K562 (cell line): Measurements from ENCODE around the gene C9orf50. TPM values are rescaled to one million over a fixed set of nuclear protein-coding genes. Genes with fewer than 3 reads are reported as not detected.

ENCODE experiments used
- EP400 ChIP-seq: fragments of 450-650 bp; IDR thresholded peaks from 2 replicates; pipeline ENCODE4 v1.6.1; 2017; ENCODE audit warnings: antibody characterized with exemption, mild to moderate bottlenecking, moderate library complexity
- FOXA3 ChIP-seq, 2 experiments: fragments of 450-650 bp in 1 of 2; sonication (generic) in 1 of 2; formaldehyde crosslinking; IDR thresholded peaks in 1 of 2; conservative IDR thresholded peaks in 1 of 2; 2 replicates each; pipeline versions ENCODE4 v1.4.0 to v1.8.0; 2020 to 2022; ENCODE audit warnings: mild to moderate bottlenecking in 2 of 2, missing genetic modification reagents in 1 of 2
- GATA2 ChIP-seq: sonication (generic); formaldehyde crosslinking; IDR thresholded peaks from 2 replicates; pipeline ENCODE4 v1.4.0; 2020; ENCODE audit warnings: mild to moderate bottlenecking, missing genetic modification reagents
- POLR2AphosphoS2 ChIP-seq: IDR thresholded peaks from 2 replicates; pipeline ENCODE4 v1.6.1; 2012; ENCODE audit warnings: low read length, improper control_type of control experiment
- RUNX1 ChIP-seq: sonication (generic); IDR thresholded peaks from 2 replicates; pipeline ENCODE4 v1.6.1; 2016; ENCODE audit warnings: antibody characterized with exemption, low read depth
- TAF1 ChIP-seq: IDR thresholded peaks from 2 replicates; pipeline ENCODE4 v1.6.1; 2011; ENCODE audit warnings: mild to moderate bottlenecking, low read length, moderate library complexity; ENCODE audit not compliant: insufficient read depth, control insufficient read depth, severe bottlenecking; ENCODE audit errors: extremely low read depth
- ZBTB17 ChIP-seq: fragments of 450-650 bp; formaldehyde crosslinking; IDR thresholded peaks from 2 replicates; pipeline ENCODE4 v1.4.0; 2020; ENCODE audit warnings: mild to moderate bottlenecking
- ZBTB43 ChIP-seq: sonication (generic); formaldehyde crosslinking; IDR thresholded peaks from 2 replicates; pipeline ENCODE4 v1.8.0; 2023; ENCODE audit warnings: mild to moderate bottlenecking, missing genetic modification reagents
- ZNF561 ChIP-seq: fragments of 450-650 bp; formaldehyde crosslinking; conservative IDR thresholded peaks from 2 replicates; pipeline ENCODE4 v1.4.0; 2020; ENCODE audit warnings: mild to moderate bottlenecking, moderate library complexity
- ZNF592 ChIP-seq: fragments of 450-650 bp; IDR thresholded peaks from 2 replicates; pipeline ENCODE4 v1.6.1; 2017; ENCODE audit warnings: antibody characterized with exemption, mild to moderate bottlenecking
- ZNF77 ChIP-seq: fragments of 250-450 bp; sonication (Bioruptor Pico); IDR thresholded peaks from 2 replicates; pipeline ENCODE4 v1.5.0; 2020
- polyA plus RNA-seq, 8 experiments: library from polyadenylated mRNA; depleted of rRNA in 4 of 8; stranded (reverse) in 5 of 8; unstranded in 3 of 8; fragments of >200 nt; fragmentation: Nextera tagmentation in 2 of 8; fragmentation: Illumina TruSeq in 1 of 8; extraction: Ambion mirVana in 2 of 8; extraction: Trizol in 1 of 8; gene quantifications; 2 replicates each; pipeline versions ENCODE4 v1.2.1 to v1.2.3, GENCODE V29; 2011 to 2014; ENCODE audit warnings: inconsistent platforms in 1 of 8, missing spikeins in 1 of 8
- total RNA-seq, 7 experiments: library from RNA; depleted of rRNA in 6 of 7; stranded (reverse); fragments of >200 nt in 6 of 7; fragmentation: Illumina TruSeq in 2 of 7; extraction: Trizol in 2 of 7; gene quantifications; 2 replicates each; pipeline versions ENCODE4 v1.2.1 to v1.2.3, GENCODE V29; 2011 to 2021; ENCODE audit warnings: low replicate concordance in 1 of 7
- TF ChIP-seq, protein P1 (sequence below): fragments of 450-650 bp; IDR thresholded peaks from 2 replicates; pipeline ENCODE4 v1.6.1; 2016; ENCODE audit warnings: mild to moderate bottlenecking
- TF ChIP-seq, protein P2 (sequence below): fragments of 450-650 bp; IDR thresholded peaks from 2 replicates; pipeline ENCODE4 v1.6.1; 2016; ENCODE audit warnings: borderline replicate concordance
- TF ChIP-seq, protein P3 (sequence below): fragments of 250-450 bp; sonication (Bioruptor Pico); IDR thresholded peaks from 2 replicates; pipeline ENCODE4 v1.5.0; 2022; ENCODE audit warnings: mild to moderate bottlenecking

C9orf50 gene
- total and polyA plus RNA-seq, 9 of the 15 experiments (the other 6 are each of a cell fraction or from before 2014, with no cell fraction given) = not detected

DNA sequence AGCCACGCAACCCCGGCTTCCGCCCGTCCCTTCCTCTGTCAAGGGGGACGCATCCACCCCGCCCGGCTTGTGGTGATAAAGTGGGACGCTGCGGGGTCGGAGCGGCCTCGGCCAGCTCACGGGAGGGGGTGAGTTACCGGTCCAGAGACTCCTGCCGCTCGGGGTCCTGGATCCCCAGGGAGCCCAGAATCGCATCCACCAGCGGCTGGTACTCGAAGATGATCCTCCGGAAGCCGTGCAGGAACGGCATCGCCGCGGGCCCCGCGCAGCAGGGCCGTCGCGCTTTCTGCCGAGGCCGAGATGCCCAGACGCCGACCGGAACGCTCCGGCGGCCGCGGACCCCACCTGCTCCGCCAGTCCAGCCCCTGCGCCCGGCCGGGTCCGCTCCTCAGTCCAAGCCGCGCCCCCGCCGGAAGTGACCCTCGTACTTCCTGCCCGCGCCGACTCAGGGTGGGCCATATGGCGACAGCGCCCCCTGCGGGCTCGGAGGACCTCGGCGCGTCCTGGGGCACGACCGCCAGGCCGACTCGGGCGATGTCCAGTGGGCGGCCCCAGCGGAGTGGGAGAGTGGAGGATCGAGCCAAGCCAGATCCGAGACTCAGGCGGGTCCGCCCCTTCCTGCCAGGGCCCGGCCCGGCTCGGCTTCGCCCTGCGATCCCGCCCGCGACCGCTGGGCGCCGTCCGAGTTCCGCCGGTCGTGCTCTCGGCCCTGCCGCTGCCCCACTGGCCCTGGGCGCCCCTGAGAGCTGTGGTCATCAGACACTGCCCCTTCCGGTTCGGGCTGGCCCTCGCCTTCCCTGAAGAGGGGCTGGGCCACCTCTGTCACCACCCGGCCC, 21.1 kb upstream of the C9orf50 start, which contains the start of gene ASB6 (continued):
- TF ChIP-seq ZBTB43 (CRISPR knock-in tag) = no peak
- TF ChIP-seq, protein P1, sequence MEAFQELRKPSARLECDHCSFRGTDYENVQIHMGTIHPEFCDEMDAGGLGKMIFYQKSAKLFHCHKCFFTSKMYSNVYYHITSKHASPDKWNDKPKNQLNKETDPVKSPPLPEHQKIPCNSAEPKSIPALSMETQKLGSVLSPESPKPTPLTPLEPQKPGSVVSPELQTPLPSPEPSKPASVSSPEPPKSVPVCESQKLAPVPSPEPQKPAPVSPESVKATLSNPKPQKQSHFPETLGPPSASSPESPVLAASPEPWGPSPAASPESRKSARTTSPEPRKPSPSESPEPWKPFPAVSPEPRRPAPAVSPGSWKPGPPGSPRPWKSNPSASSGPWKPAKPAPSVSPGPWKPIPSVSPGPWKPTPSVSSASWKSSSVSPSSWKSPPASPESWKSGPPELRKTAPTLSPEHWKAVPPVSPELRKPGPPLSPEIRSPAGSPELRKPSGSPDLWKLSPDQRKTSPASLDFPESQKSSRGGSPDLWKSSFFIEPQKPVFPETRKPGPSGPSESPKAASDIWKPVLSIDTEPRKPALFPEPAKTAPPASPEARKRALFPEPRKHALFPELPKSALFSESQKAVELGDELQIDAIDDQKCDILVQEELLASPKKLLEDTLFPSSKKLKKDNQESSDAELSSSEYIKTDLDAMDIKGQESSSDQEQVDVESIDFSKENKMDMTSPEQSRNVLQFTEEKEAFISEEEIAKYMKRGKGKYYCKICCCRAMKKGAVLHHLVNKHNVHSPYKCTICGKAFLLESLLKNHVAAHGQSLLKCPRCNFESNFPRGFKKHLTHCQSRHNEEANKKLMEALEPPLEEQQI = no peak
- no peak for TF ChIP-seq RUNX1
- peak; percentile 71; the same call in 1 of the 2 replicates for TF ChIP-seq EP400
- peak; percentile 70 for TF ChIP-seq TAF1
- TF ChIP-seq ZNF592 = peak; percentile 60
- TF ChIP-seq ZBTB17 = no peak
- peak in 1 of 2 experiments; percentile 57; a peak in 1 of 4 replicates for TF ChIP-seq FOXA3 (CRISPR knock-in tag; conservative IDR thresholded peaks at IDR 0.05 in 1 of 2, IDR thresholded peaks at IDR 0.05 in 1 of 2)
- TF ChIP-seq, protein P2, sequence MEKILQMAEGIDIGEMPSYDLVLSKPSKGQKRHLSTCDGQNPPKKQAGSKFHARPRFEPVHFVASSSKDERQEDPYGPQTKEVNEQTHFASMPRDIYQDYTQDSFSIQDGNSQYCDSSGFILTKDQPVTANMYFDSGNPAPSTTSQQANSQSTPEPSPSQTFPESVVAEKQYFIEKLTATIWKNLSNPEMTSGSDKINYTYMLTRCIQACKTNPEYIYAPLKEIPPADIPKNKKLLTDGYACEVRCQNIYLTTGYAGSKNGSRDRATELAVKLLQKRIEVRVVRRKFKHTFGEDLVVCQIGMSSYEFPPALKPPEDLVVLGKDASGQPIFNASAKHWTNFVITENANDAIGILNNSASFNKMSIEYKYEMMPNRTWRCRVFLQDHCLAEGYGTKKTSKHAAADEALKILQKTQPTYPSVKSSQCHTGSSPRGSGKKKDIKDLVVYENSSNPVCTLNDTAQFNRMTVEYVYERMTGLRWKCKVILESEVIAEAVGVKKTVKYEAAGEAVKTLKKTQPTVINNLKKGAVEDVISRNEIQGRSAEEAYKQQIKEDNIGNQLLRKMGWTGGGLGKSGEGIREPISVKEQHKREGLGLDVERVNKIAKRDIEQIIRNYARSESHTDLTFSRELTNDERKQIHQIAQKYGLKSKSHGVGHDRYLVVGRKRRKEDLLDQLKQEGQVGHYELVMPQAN = no peak; the same call in 1 of the 2 replicates
- TF ChIP-seq POLR2AphosphoS2 = no peak
- TF ChIP-seq, protein P3, sequence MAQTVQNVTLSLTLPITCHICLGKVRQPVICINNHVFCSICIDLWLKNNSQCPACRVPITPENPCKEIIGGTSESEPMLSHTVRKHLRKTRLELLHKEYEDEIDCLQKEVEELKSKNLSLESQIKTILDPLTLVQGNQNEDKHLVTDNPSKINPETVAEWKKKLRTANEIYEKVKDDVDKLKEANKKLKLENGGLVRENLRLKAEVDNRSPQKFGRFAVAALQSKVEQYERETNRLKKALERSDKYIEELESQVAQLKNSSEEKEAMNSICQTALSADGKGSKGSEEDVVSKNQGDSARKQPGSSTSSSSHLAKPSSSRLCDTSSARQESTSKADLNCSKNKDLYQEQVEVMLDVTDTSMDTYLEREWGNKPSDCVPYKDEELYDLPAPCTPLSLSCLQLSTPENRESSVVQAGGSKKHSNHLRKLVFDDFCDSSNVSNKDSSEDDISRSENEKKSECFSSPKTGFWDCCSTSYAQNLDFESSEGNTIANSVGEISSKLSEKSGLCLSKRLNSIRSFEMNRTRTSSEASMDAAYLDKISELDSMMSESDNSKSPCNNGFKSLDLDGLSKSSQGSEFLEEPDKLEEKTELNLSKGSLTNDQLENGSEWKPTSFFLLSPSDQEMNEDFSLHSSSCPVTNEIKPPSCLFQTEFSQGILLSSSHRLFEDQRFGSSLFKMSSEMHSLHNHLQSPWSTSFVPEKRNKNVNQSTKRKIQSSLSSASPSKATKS (CRISPR knock-in tag) = no peak
- TF ChIP-seq ZNF561 (CRISPR knock-in tag) = no peak
- TF ChIP-seq ZNF77 (CRISPR knock-in tag) = no peak; the same call in 1 of the 2 replicates
- no peak for TF ChIP-seq GATA2 (CRISPR knock-in tag)
